ENCODE data around the gene SCN9A. TPM values are rescaled to one million over a fixed set of nuclear protein-coding genes. Genes with fewer than 3 reads are reported as not detected.

Gene SCN9A
- total RNA-seq, 1 experiment from 2014 or later: 0.07 TPM

DNA sequence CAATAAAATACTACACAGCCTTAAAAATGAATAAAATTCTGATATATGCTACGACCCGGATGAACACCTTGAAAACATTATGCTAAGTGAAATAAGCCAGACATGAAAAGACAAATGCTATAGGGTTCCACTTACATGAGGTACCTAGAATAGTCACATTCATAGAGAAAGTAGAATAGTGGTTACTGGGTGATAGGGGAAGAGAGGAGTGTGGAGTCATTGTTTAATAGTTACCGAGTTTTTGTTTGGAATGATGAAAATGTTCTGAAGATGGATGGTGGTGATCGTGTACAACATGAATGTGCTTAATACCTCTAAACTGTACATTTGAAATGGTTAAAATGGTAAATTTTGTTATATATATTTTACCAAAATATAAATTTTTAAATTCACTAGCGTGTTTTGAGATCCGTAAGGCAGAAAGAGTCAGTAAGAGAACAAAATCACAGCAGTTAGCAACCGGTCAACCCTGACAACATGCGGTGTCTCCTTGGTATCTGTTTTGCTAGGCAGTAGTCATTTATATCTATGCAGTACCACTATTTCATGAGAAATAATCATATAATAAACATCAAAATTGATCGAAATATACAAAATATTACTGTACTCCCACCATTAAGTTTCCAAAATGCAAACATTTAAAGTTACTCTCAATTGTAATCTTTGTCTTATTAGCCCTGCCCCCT is 11.1 kb downstream of the SCN9A start:
- no peak overlapping the region for H3K4me2 ChIP-seq (ENCODE audit: low read length)
- TF ChIP-seq ZNF274 (IDR thresholded peaks at IDR 0.05; ENCODE audit: low read depth, low read length) (no peak), FOSL1 (IDR thresholded peaks at IDR 0.05; ENCODE audit: low read depth) (no peak), ZBTB33 (IDR thresholded peaks at IDR 0.05; ENCODE audit: extremely low read depth, insufficient replicate concordance, low read length) (no peak), POLR2AphosphoS5 (IDR thresholded peaks at IDR 0.05; ENCODE audit: low read depth, low read length) (no peak), EZH2phosphoT487 (IDR thresholded peaks at IDR 0.05; ENCODE audit: borderline replicate concordance) (no peak), CEBPB (IDR thresholded peaks at IDR 0.05; ENCODE audit: low read depth) (no peak), EZH2 (IDR thresholded peaks at IDR 0.05) (no peak), CBX3 (IDR thresholded peaks at IDR 0.05; ENCODE audit: low read depth) (no peak), POLR2A (IDR thresholded peaks at IDR 0.05; ENCODE audit: borderline replicate concordance, extremely low read depth, insufficient read depth, insufficient read length) (no peak), JUND (IDR thresholded peaks at IDR 0.05) (no peak), ATF3 (IDR thresholded peaks at IDR 0.05) (no peak), EGR1 (IDR thresholded peaks at IDR 0.05; ENCODE audit: low read depth) (no peak), ZFX (IDR thresholded peaks at IDR 0.05) (no peak), MAX (IDR thresholded peaks at IDR 0.05) (no peak), ELF1 (IDR thresholded peaks at IDR 0.05; ENCODE audit: borderline replicate concordance, low read depth) (no peak), TCF7L2 (IDR thresholded peaks at IDR 0.05; ENCODE audit: borderline replicate concordance, extremely low read depth, insufficient read depth, insufficient read length) (no peak), YY1 (IDR thresholded peaks at IDR 0.05; ENCODE audit: extremely low read depth, insufficient replicate concordance, low read depth, low read length) (no peak)
- TF ChIP-seq, protein P1, sequence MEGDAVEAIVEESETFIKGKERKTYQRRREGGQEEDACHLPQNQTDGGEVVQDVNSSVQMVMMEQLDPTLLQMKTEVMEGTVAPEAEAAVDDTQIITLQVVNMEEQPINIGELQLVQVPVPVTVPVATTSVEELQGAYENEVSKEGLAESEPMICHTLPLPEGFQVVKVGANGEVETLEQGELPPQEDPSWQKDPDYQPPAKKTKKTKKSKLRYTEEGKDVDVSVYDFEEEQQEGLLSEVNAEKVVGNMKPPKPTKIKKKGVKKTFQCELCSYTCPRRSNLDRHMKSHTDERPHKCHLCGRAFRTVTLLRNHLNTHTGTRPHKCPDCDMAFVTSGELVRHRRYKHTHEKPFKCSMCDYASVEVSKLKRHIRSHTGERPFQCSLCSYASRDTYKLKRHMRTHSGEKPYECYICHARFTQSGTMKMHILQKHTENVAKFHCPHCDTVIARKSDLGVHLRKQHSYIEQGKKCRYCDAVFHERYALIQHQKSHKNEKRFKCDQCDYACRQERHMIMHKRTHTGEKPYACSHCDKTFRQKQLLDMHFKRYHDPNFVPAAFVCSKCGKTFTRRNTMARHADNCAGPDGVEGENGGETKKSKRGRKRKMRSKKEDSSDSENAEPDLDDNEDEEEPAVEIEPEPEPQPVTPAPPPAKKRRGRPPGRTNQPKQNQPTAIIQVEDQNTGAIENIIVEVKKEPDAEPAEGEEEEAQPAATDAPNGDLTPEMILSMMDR (IDR thresholded peaks at IDR 0.05 in 2 of 3, conservative IDR thresholded peaks at IDR 0.05 in 1 of 3; ENCODE audit: borderline replicate concordance in 1 of 3, insufficient read depth in 1 of 3, low read depth in 2 of 3, low read length in 2 of 3): no peak
- TF ChIP-seq, protein P2, sequence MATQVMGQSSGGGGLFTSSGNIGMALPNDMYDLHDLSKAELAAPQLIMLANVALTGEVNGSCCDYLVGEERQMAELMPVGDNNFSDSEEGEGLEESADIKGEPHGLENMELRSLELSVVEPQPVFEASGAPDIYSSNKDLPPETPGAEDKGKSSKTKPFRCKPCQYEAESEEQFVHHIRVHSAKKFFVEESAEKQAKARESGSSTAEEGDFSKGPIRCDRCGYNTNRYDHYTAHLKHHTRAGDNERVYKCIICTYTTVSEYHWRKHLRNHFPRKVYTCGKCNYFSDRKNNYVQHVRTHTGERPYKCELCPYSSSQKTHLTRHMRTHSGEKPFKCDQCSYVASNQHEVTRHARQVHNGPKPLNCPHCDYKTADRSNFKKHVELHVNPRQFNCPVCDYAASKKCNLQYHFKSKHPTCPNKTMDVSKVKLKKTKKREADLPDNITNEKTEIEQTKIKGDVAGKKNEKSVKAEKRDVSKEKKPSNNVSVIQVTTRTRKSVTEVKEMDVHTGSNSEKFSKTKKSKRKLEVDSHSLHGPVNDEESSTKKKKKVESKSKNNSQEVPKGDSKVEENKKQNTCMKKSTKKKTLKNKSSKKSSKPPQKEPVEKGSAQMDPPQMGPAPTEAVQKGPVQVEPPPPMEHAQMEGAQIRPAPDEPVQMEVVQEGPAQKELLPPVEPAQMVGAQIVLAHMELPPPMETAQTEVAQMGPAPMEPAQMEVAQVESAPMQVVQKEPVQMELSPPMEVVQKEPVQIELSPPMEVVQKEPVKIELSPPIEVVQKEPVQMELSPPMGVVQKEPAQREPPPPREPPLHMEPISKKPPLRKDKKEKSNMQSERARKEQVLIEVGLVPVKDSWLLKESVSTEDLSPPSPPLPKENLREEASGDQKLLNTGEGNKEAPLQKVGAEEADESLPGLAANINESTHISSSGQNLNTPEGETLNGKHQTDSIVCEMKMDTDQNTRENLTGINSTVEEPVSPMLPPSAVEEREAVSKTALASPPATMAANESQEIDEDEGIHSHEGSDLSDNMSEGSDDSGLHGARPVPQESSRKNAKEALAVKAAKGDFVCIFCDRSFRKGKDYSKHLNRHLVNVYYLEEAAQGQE (IDR thresholded peaks at IDR 0.05; ENCODE audit: low read depth): no peak
- H2AFZ ChIP-seq (ENCODE audit: low read depth, low read length, poor library complexity, severe bottlenecking): no peak overlapping the region
- CTCF ChIA-PET: no interaction called here
- no peak overlapping the region for H3K4me3 ChIP-seq (replicated peaks in 1 of 2; ENCODE audit: low read depth in 1 of 2, low read length in 2 of 2)
- no peaks in the 10 kb centered on the region for H4K20me1 ChIP-seq (ENCODE audit: insufficient read depth)
- no peak for DNase-seq (ENCODE audit: low read depth, low spot score)
- H3K79me2 ChIP-seq (ENCODE audit: insufficient read depth, low read length): no peaks in the 10 kb centered on the region
- POLR2A ChIA-PET: no interaction called here
- no peak for ATAC-seq
- intact Hi-C loops (cut with micrococcal nuclease): loop anchor here (5.0 kb wide), 1 partner anchor 153 kb away; no protein-coding TSS in a partner anchor
- H3K27ac ChIP-seq (ENCODE audit: low read depth, low read length): no peak overlapping the region
- peaks cover 13% of the 10 kb centered on the region; the same call in 1 of the 2 replicates for H3K27me3 ChIP-seq (ENCODE audit: insufficient read depth, low read length)
- no peaks in the 10 kb centered on the region for H3K9me3 ChIP-seq (ENCODE audit: control insufficient read depth in 1 of 2, insufficient read depth in 1 of 2, low read depth in 1 of 2, low read length in 2 of 2)
- no peak overlapping the region for H3K9ac ChIP-seq (ENCODE audit: low read length)
- H3K36me3 ChIP-seq (ENCODE audit: control insufficient read depth in 1 of 2, insufficient read depth in 2 of 2, low read length in 2 of 2): no peaks in the 10 kb centered on the region
- H3K9me2 ChIP-seq (ENCODE audit: insufficient read depth): no peaks in the 10 kb centered on the region
- no TSS peak for BruUV-seq (replicated peaks)
- RAD21 ChIA-PET (ENCODE audit: low non-redundant PET in 1 of 2, low total read pairs in 2 of 2, uncharacterized antibody in 2 of 2, unreplicated experiment in 2 of 2): no interaction called here
- H3K4me1 ChIP-seq (ENCODE audit: control insufficient read depth in 1 of 2, insufficient read depth in 2 of 2, low read length in 2 of 2): no peaks in the 10 kb centered on the region
